ENCODE measurements around the gene PPP2R5B. TPM values are rescaled to one million over a fixed set of nuclear protein-coding genes. Genes with fewer than 3 reads are reported as not detected.

Gene PPP2R5B
- total RNA-seq, 2 experiments from 2014 or later = 8.6 to 16.2 TPM

Small RNAs within 50 kb of the gene (microRNA-seq; reads per million reads assigned to microRNA genes)
- gene MIR6749 (ENCODE audit: borderline replicate concordance) = not detected
- 6.1 reads per million for gene MIR6750 (ENCODE audit: borderline replicate concordance)

Small RNAs within 50 kb of the gene (small RNA-seq; reads per million reads assigned to genes)
- gene MIR6749 (not detected), gene MIR6750 (not detected)

Other genes starting within 250 kb of the PPP2R5B start
- gene NRXN2, start 201.5 kb upstream of the PPP2R5B start, total RNA-seq (2014; rRNA removed; shearing (Covaris generic)) = 2.2 and 2.4 TPM in 2 replicates
- 1.6 and 3.3 TPM in 2 replicates for gene NRXN2, start 201.5 kb upstream of the PPP2R5B start, total RNA-seq (2022)
- gene RASGRP2, start 180.5 kb upstream of the PPP2R5B start, total RNA-seq (2014; rRNA removed; shearing (Covaris generic)) = 127 and 145 TPM in 2 replicates
- 195 and 205 TPM in 2 replicates for gene RASGRP2, start 180.5 kb upstream of the PPP2R5B start, total RNA-seq (2022)
- gene PYGM, start 164.7 kb upstream of the PPP2R5B start, total RNA-seq (2014; rRNA removed; shearing (Covaris generic)) = 2.2 and 10.1 TPM in 2 replicates
- gene PYGM, start 164.7 kb upstream of the PPP2R5B start, total RNA-seq (2022) = 2.2 and 2.4 TPM in 2 replicates
- gene SF1, start 146.1 kb upstream of the PPP2R5B start, total RNA-seq (2014; rRNA removed; shearing (Covaris generic)) = 247 and 261 TPM in 2 replicates
- gene SF1, start 146.1 kb upstream of the PPP2R5B start, total RNA-seq (2022) = 535 TPM in 2 replicates
- gene MAP4K2, start 121.5 kb upstream of the PPP2R5B start, total RNA-seq (2014; rRNA removed; shearing (Covaris generic)) = 109 and 115 TPM in 2 replicates
- 110 and 122 TPM in 2 replicates for gene MAP4K2, start 121.5 kb upstream of the PPP2R5B start, total RNA-seq (2022)
- 29.8 and 44.4 TPM in 2 replicates for gene MEN1, start 114.1 kb upstream of the PPP2R5B start, total RNA-seq (2014; rRNA removed; shearing (Covaris generic))
- gene MEN1, start 114.1 kb upstream of the PPP2R5B start, total RNA-seq (2022) = 71.6 and 72.4 TPM in 2 replicates
- gene CDC42BPG, start 80.0 kb upstream of the PPP2R5B start, total RNA-seq (2014; rRNA removed; shearing (Covaris generic)) = 4.9 TPM in 2 replicates
- 3.5 and 5.1 TPM in 2 replicates for gene CDC42BPG, start 80.0 kb upstream of the PPP2R5B start, total RNA-seq (2022)
- gene EHD1, start 46.1 kb upstream of the PPP2R5B start, total RNA-seq (2014; rRNA removed; shearing (Covaris generic)) = 101 and 107 TPM in 2 replicates
- gene EHD1, start 46.1 kb upstream of the PPP2R5B start, total RNA-seq (2022) = 153 and 177 TPM in 2 replicates
- gene ATG2A, start 7.5 kb upstream of the PPP2R5B start, total RNA-seq (2014; rRNA removed; shearing (Covaris generic)) = 18.1 and 29.0 TPM in 2 replicates
- 28.2 and 28.7 TPM in 2 replicates for gene ATG2A, start 7.5 kb upstream of the PPP2R5B start, total RNA-seq (2022)
- gene GPHA2, start 11.2 kb downstream of the PPP2R5B start, total RNA-seq (2014; rRNA removed; shearing (Covaris generic)) = not detected in 2 replicates
- gene GPHA2, start 11.2 kb downstream of the PPP2R5B start, total RNA-seq (2022) = not detected in 2 replicates
- gene MAJIN, start 47.4 kb downstream of the PPP2R5B start, total RNA-seq (2014; rRNA removed; shearing (Covaris generic)) = not detected in 2 replicates
- gene MAJIN, start 47.4 kb downstream of the PPP2R5B start, total RNA-seq (2022) = not detected in 2 replicates
- gene BATF2, start 72.3 kb downstream of the PPP2R5B start, total RNA-seq (2014; rRNA removed; shearing (Covaris generic)) = 0.33 and 0.79 TPM in 2 replicates
- 0.61 and 0.70 TPM in 2 replicates for gene BATF2, start 72.3 kb downstream of the PPP2R5B start, total RNA-seq (2022)
- gene ARL2, start 89.5 kb downstream of the PPP2R5B start, total RNA-seq (2014; rRNA removed; shearing (Covaris generic)) = 113 and 130 TPM in 2 replicates
- 95.9 and 102 TPM in 2 replicates for gene ARL2, start 89.5 kb downstream of the PPP2R5B start, total RNA-seq (2022)
- 25.9 and 31.6 TPM in 2 replicates for gene SNX15, start 102.8 kb downstream of the PPP2R5B start, total RNA-seq (2014; rRNA removed; shearing (Covaris generic))
- gene SNX15, start 102.8 kb downstream of the PPP2R5B start, total RNA-seq (2022) = 28.3 and 33.6 TPM in 2 replicates
- 23.3 and 28.2 TPM in 2 replicates for gene SAC3D1, start 116.5 kb downstream of the PPP2R5B start, total RNA-seq (2014; rRNA removed; shearing (Covaris generic))
- 32.5 and 32.7 TPM in 2 replicates for gene SAC3D1, start 116.5 kb downstream of the PPP2R5B start, total RNA-seq (2022)
- gene NAALADL1, start 133.9 kb downstream of the PPP2R5B start, total RNA-seq (2014; rRNA removed; shearing (Covaris generic)) = 2.7 and 7.1 TPM in 2 replicates
- 3.9 and 4.6 TPM in 2 replicates for gene NAALADL1, start 133.9 kb downstream of the PPP2R5B start, total RNA-seq (2022)
- gene CDCA5, start 159.4 kb downstream of the PPP2R5B start, total RNA-seq (2014; rRNA removed; shearing (Covaris generic)) = 119 and 135 TPM in 2 replicates
- 151 and 153 TPM in 2 replicates for gene CDCA5, start 159.4 kb downstream of the PPP2R5B start, total RNA-seq (2022)
- 39.5 and 43.9 TPM in 2 replicates for gene ZFPL1, start 159.5 kb downstream of the PPP2R5B start, total RNA-seq (2014; rRNA removed; shearing (Covaris generic))
- gene ZFPL1, start 159.5 kb downstream of the PPP2R5B start, total RNA-seq (2022) = 38.4 and 42.6 TPM in 2 replicates
- 214 and 221 TPM in 2 replicates for gene VPS51, start 171.5 kb downstream of the PPP2R5B start, total RNA-seq (2014; rRNA removed; shearing (Covaris generic))
- 119 and 146 TPM in 2 replicates for gene VPS51, start 171.5 kb downstream of the PPP2R5B start, total RNA-seq (2022)
- gene TM7SF2, start 187.2 kb downstream of the PPP2R5B start, total RNA-seq (2014; rRNA removed; shearing (Covaris generic)) = 25.8 and 30.1 TPM in 2 replicates
- gene TM7SF2, start 187.2 kb downstream of the PPP2R5B start, total RNA-seq (2022) = 46.7 and 54.1 TPM in 2 replicates
- gene ZNHIT2, start 193.0 kb downstream of the PPP2R5B start, total RNA-seq (2014; rRNA removed; shearing (Covaris generic)) = 29.9 and 32.4 TPM in 2 replicates
- gene ZNHIT2, start 193.0 kb downstream of the PPP2R5B start, total RNA-seq (2022) = 10.7 and 11.5 TPM in 2 replicates
- gene FAU, start 197.4 kb downstream of the PPP2R5B start, total RNA-seq (2014; rRNA removed; shearing (Covaris generic)) = 1,573 and 1,628 TPM in 2 replicates
- 1,401 and 1,406 TPM in 2 replicates for gene FAU, start 197.4 kb downstream of the PPP2R5B start, total RNA-seq (2022)
- gene MRPL49, start 197.6 kb downstream of the PPP2R5B start, total RNA-seq (2014; rRNA removed; shearing (Covaris generic)) = 81.6 and 83.2 TPM in 2 replicates
- gene MRPL49, start 197.6 kb downstream of the PPP2R5B start, total RNA-seq (2022) = 65.2 and 67.2 TPM in 2 replicates
- 102 and 134 TPM in 2 replicates for gene SYVN1, start 209.8 kb downstream of the PPP2R5B start, total RNA-seq (2014; rRNA removed; shearing (Covaris generic))
- gene SYVN1, start 209.8 kb downstream of the PPP2R5B start, total RNA-seq (2022) = 310 and 320 TPM in 2 replicates
- gene SPDYC, start 245.5 kb downstream of the PPP2R5B start, total RNA-seq (2014; rRNA removed; shearing (Covaris generic)) = not detected in 2 replicates
- gene SPDYC, start 245.5 kb downstream of the PPP2R5B start, total RNA-seq (2022) = not detected in 2 replicates

All from OCI-LY7 (cell line).